SKM-1 (cell line): ENCODE results near the gene EP400.

Source experiments
- DNase-seq: peaks from one replicate; lab custom pipeline; 2025; ENCODE audit not compliant: unreplicated experiment; lab: John Stamatoyannopoulos, UW

EP400 gene

GRCh38 chr12:131927110-131928079 lies 22.3 kb upstream of the EP400 start:
- DNase-seq, result no peak

GRCh38 chr12:131928080-131928710 lies 21.5 kb upstream of the EP400 start:
- no peak for DNase-seq

GRCh38 chr12:131928711-131929580 lies 20.8 kb upstream of the EP400 start, which contains the start of gene PUS1:
PUS1 (plus strand) TSS chr12:131929276; CDS start chr12:131929723, 447 bp downstream.
- peak; percentile 50 for DNase-seq

- no peak for DNase-seq
Measured at GRCh38 chr12:131929581-131930456, 19.9 kb upstream of the EP400 start.

- DNase-seq, result no peak
Measured at GRCh38 chr12:131930510-131930909, 19.2 kb upstream of the EP400 start.

GRCh38 chr12:131933387-131933786 lies 16.4 kb upstream of the EP400 start:
- DNase-seq, result no peak

GRCh38 chr12:131934535-131934934 lies 15.2 kb upstream of the EP400 start:
- DNase-seq, result no peak

- no peak for DNase-seq
Measured at GRCh38 chr12:131938082-131938481, 11.7 kb upstream of the EP400 start.

GRCh38 chr12:131939007-131939406 lies 10.7 kb upstream of the EP400 start:
- DNase-seq, result no peak

GRCh38 chr12:131940141-131940547 lies 9.6 kb upstream of the EP400 start:
- no peak for DNase-seq

GRCh38 chr12:131941116-131941986 lies 8.4 kb upstream of the EP400 start:
- no peak for DNase-seq

- DNase-seq, result no peak
Measured at GRCh38 chr12:131941987-131942341, 7.8 kb upstream of the EP400 start.

- no peak for DNase-seq
Measured at GRCh38 chr12:131942671-131943070, 7.1 kb upstream of the EP400 start.

- no peak for DNase-seq
Measured at GRCh38 chr12:131943389-131943788, 6.4 kb upstream of the EP400 start.

GRCh38 chr12:131943876-131944275 lies 5.9 kb upstream of the EP400 start:
- DNase-seq, result no peak

- no peak for DNase-seq
Measured at GRCh38 chr12:131944601-131945251, 5.0 kb upstream of the EP400 start.

- no peak for DNase-seq
Measured at GRCh38 chr12:131946757-131947156, 3.0 kb upstream of the EP400 start.

- DNase-seq, result no peak
Measured at GRCh38 chr12:131947482-131948027, 2.2 kb upstream of the EP400 start.
